Measurements from ENCODE around the gene CATSPERD.

DNA sequence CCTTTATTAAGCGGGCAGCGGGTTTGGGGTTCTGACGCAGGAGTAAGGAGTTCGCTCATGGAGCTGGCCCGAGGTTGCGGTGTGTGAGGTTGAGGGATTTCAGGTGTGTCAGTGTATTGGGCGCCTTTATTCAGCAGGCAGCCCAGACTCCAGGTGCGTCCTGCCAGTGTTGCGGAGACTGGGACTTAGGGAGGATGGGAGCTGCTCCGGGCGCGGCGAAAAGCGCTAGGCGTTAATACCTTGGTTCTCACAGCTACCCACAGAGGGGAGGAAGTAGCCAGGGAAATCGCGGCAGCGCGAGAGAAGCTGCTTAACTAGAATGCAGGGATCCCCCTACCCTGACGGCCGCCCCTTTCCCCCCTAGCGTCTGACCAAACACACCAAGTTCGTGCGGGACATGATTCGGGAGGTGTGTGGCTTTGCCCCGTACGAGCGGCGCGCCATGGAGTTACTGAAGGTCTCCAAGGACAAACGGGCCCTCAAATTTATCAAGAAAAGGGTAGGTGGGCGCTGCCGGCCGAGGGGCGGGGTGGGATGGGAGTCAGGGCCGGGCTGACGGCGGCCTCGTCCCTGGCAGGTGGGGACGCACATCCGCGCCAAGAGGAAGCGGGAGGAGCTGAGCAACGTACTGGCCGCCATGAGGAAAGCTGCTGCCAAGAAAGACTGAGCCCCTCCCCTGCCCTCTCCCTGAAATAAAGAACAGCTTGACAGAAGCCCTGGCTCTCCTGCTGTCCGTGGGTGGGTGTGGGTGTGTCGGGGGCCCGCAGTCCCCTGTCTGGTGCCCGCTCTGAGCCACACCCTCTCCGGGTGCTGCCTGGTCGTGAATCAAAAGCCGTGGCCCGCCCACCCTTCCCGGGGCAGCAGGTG lies 29.2 kb upstream of the CATSPERD start:
- TF ChIP-seq POLR2AphosphoS5 (IDR thresholded peaks at IDR 0.05; ENCODE audit: low read depth, low read length) (peak; percentile 64), TAF1 (IDR thresholded peaks at IDR 0.05; ENCODE audit: borderline replicate concordance, insufficient read depth, low read length) (0 out of 2 replicates have a peak, but pooled peaks have one; percentile 15), SIN3A (IDR thresholded peaks at IDR 0.05; ENCODE audit: borderline replicate concordance, insufficient read depth, low read length) (peak; percentile 56; the same call in 1 of the 2 replicates)
- TF ChIP-seq, protein P1, sequence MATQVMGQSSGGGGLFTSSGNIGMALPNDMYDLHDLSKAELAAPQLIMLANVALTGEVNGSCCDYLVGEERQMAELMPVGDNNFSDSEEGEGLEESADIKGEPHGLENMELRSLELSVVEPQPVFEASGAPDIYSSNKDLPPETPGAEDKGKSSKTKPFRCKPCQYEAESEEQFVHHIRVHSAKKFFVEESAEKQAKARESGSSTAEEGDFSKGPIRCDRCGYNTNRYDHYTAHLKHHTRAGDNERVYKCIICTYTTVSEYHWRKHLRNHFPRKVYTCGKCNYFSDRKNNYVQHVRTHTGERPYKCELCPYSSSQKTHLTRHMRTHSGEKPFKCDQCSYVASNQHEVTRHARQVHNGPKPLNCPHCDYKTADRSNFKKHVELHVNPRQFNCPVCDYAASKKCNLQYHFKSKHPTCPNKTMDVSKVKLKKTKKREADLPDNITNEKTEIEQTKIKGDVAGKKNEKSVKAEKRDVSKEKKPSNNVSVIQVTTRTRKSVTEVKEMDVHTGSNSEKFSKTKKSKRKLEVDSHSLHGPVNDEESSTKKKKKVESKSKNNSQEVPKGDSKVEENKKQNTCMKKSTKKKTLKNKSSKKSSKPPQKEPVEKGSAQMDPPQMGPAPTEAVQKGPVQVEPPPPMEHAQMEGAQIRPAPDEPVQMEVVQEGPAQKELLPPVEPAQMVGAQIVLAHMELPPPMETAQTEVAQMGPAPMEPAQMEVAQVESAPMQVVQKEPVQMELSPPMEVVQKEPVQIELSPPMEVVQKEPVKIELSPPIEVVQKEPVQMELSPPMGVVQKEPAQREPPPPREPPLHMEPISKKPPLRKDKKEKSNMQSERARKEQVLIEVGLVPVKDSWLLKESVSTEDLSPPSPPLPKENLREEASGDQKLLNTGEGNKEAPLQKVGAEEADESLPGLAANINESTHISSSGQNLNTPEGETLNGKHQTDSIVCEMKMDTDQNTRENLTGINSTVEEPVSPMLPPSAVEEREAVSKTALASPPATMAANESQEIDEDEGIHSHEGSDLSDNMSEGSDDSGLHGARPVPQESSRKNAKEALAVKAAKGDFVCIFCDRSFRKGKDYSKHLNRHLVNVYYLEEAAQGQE (IDR thresholded peaks at IDR 0.05; ENCODE audit: insufficient read depth in 1 of 2, low read depth in 2 of 2, low read length in 2 of 2), result no peak
